Testis (tissue), 3 donors: ENCODE measurements around the gene KMT5B. TPM values are rescaled to one million over a fixed set of nuclear protein-coding genes. Genes with fewer than 3 reads are reported as not detected.

Source experiments
- DNase-seq: peaks from one replicate; pipeline ENCODE4 v3.0.0-alpha.2; 2019
- H3K27ac ChIP-seq, 2 donors: fragments of 200-600 bp; sonication (generic); one replicate each; pipeline ENCODE4 v1.5.1; 2019
- H3K27me3 ChIP-seq: fragments of 200-600 bp; sonication (generic); one replicate; pipeline ENCODE4 v1.5.1; 2019
- H3K36me3 ChIP-seq: fragments of 200-600 bp; sonication (generic); one replicate; pipeline ENCODE4 v1.5.1; 2017; ENCODE audit warnings: low read depth; ENCODE audit errors: missing control alignments
- H3K4me1 ChIP-seq: fragments of 200-600 bp; sonication (generic); one replicate; pipeline ENCODE4 v1.5.1; 2019
- H3K4me3 ChIP-seq, 2 donors: fragments of 200-600 bp; sonication (generic); one replicate each; pipeline ENCODE4 v1.5.1; 2017 to 2019
- H3K9me3 ChIP-seq: fragments of 200-600 bp; sonication (generic); one replicate; pipeline ENCODE4 v1.5.1; 2017
- CTCF ChIP-seq, 3 experiments: fragments of 450-650 bp in 2 of 3; fragments of 200-600 bp in 1 of 3; sonication (generic) in 1 of 3; IDR thresholded peaks; one replicate each; pipeline ENCODE4 v1.5.1; 2016 to 2019; ENCODE audit warnings: antibody characterized with exemption in 3 of 3, mild to moderate bottlenecking in 2 of 3, moderate library complexity in 1 of 3
- POLR2A ChIP-seq: fragments of 450-650 bp; IDR thresholded peaks from one replicate; pipeline ENCODE4 v1.6.1; 2017; ENCODE audit warnings: antibody characterized with exemption, mild to moderate bottlenecking, moderate library complexity
- WGBS, 2 donors: methylation state at CpG; one replicate each; pipeline ENCODE4 v1.1.5; 2018; 5-methylcytosine and 5-hydroxymethylcytosine counted together
- intact Hi-C: fragments of 100-400 bp; cut with DNase I; formaldehyde crosslinking; loops from one replicate; pipeline ENCODE4 v1.15.1; 2023; ENCODE audit warnings: low total_unique reads
- polyA plus RNA-seq: library from polyadenylated mRNA; stranded (reverse); fragments of 350-450 nt; fragmentation: Illumina TruSeq; extraction: RNeasy Lipid Tissue Mini Kit (QIAGEN cat#74804); gene quantifications from one replicate; pipeline ENCODE4 v1.2.3, GENCODE V29; 2014; ENCODE audit warnings: low read depth, low replicate concordance; ENCODE audit not compliant: insufficient read depth
- total RNA-seq, 2 donors: library from RNA; depleted of rRNA; stranded (reverse); fragments of >200 nt; gene quantifications; one replicate each; pipeline ENCODE4 v1.2.3, GENCODE V29; 2016

The KMT5B gene
- total and polyA plus RNA-seq, 3 donors from 2014 or later: 42.1 to 56.5 (median 44.1) TPM

GRCh38 chr11:68153742-68154141 lies 59.4 kb downstream of the KMT5B start:
- 85 to 87% methylated on average over 7 to 8 of the region's 8 CpGs for WGBS, 2 donors

GRCh38 chr11:68150037-68150436 lies 63.1 kb downstream of the KMT5B start:
- no peak for DNase-seq
- Histone ChIP-seq H3K4me1 (peaks cover 19% of the 10 kb centered on the region), H3K9me3 (no peaks in the 10 kb centered on the region), H3K27me3 (no peaks in the 10 kb centered on the region), H3K4me3 (no peak overlapping the region), H3K36me3 (no peaks in the 10 kb centered on the region), H3K27ac (no peak overlapping the region)
- intact Hi-C loops: no loop called here
- TF ChIP-seq CTCF (IDR thresholded peaks at IDR 0.05) (no peak), POLR2A (no peak)
- WGBS, 2 donors: 45 to 46% methylated on average over 7 of the region's 7 CpGs

More at GRCh38 chr11:68153742-68154141, 59.4 kb downstream of the KMT5B start:
- Histone ChIP-seq H3K9me3 (no peaks in the 10 kb centered on the region), H3K36me3 (no peaks in the 10 kb centered on the region), H3K4me3 (no peak overlapping the region), H3K27ac (no peak overlapping the region), H3K4me1 (no peaks in the 10 kb centered on the region), H3K27me3 (no peaks in the 10 kb centered on the region)
- intact Hi-C loops: no loop called here
- DNase-seq: no peak
- TF ChIP-seq CTCF (IDR thresholded peaks at IDR 0.05): no peak
- no peak for TF ChIP-seq POLR2A

DNA sequence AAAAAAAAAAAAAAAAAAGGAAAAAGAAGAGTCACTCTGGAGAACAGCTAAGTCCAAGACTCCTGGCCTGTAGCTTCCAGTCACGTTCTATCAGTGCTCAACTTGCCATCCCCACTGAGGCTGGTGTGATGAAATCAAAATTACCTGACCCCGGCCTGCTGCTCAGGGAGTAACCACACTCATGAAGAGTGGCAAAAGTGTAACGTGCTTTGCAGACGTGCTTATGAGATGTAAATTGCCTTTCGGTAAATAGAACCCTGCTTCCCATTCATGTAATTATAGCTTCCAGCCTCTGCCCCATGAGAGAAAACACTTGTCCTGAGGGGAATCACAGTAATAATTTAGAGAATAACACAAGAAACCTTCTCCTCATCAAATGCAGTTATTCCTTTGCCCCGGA lies 63.7 kb downstream of the KMT5B start:
- Histone ChIP-seq H3K27ac (no peak overlapping the region), H3K9me3 (no peaks in the 10 kb centered on the region), H3K36me3 (no peaks in the 10 kb centered on the region), H3K4me3 (no peak overlapping the region), H3K4me1 (peaks cover 19% of the 10 kb centered on the region), H3K27me3 (no peaks in the 10 kb centered on the region)
- 97 to 98% methylated on average over 6 of the region's 6 CpGs for WGBS, 2 donors
- no peak for TF ChIP-seq POLR2A
- TF ChIP-seq CTCF (IDR thresholded peaks at IDR 0.05): no peak
- intact Hi-C loops: no loop called here
- no peak for DNase-seq

DNA sequence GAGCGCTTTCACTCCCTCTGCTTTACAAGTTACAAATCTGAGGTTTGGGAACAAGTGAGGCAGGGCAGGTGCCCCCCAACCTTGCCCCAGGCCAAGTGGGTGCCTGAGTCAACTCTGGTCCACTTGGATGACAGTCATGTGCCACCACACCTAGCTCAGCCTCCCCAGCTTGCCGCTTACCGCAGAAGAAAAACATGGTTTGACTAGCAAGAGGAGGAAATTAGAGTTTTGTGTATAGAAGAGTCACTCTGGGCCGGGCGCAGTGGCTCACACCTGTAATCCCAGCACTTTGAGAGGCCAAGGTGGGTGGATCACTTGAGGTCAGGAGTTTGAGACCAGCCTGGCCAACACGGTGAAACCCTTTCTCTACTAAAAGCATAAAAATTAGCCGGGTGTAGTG lies 64.2 kb downstream of the KMT5B start:
- DNase-seq: no peak
- Histone ChIP-seq H3K9me3 (no peaks in the 10 kb centered on the region), H3K27me3 (no peaks in the 10 kb centered on the region), H3K4me3 (no peak overlapping the region), H3K36me3 (no peaks in the 10 kb centered on the region), H3K27ac (no peak overlapping the region), H3K4me1 (peaks cover 19% of the 10 kb centered on the region)
- no peak for TF ChIP-seq POLR2A
- TF ChIP-seq CTCF (IDR thresholded peaks at IDR 0.05): no peak
- 92 to 95% methylated on average over 6 to 7 of the region's 7 CpGs for WGBS, 2 donors
- intact Hi-C loops: no loop called here

GRCh38 chr11:68148071-68148805 lies 64.9 kb downstream of the KMT5B start:
- H3K4me3 ChIP-seq: no peak overlapping the region
- no peak overlapping the region for H3K27ac ChIP-seq
- intact Hi-C loops: no loop called here
- WGBS, 2 donors: 86 to 92% methylated on average over 18 of the region's 18 CpGs
- H3K9me3 ChIP-seq: no peaks in the 10 kb centered on the region
- H3K36me3 ChIP-seq: no peaks in the 10 kb centered on the region
- no peak for TF ChIP-seq POLR2A
- no peak for TF ChIP-seq CTCF (IDR thresholded peaks at IDR 0.05)
- peaks cover 19% of the 10 kb centered on the region for H3K4me1 ChIP-seq
- no peak for DNase-seq
- no peaks in the 10 kb centered on the region for H3K27me3 ChIP-seq
